H1 (cell line): ENCODE measurements around the gene CWF19L1. TPM values are rescaled to one million over a fixed set of nuclear protein-coding genes. Genes with fewer than 3 reads are reported as not detected.
"Not testable (repeated sequence)": the region's sequence is repeated elsewhere in the genome, so short reads cannot be mapped to it uniquely, and the experiment has no call there.

ENCODE experiments used
- CTCF ChIA-PET: fragments of 300-600 bp; sonication (Branson Sonifier 250); formaldehyde crosslinking; loops from one replicate; lab custom pipeline; 2021; ENCODE audit not compliant: partially characterized antibody; lab: Charles Lee
- POLR2A ChIA-PET: fragments of 300-600 bp; sonication (Branson Sonifier 250); formaldehyde crosslinking; loops from one replicate; lab custom pipeline; 2021; ENCODE audit warnings: inconsistent platforms; ENCODE audit not compliant: partially characterized antibody; lab: Charles Lee
- DNase-seq, 2 experiments: peaks; one replicate each; pipeline versions ENCODE4 v3.0.0 to v3.0.0-alpha.2; 2010 to 2022; ENCODE audit warnings: low spot score in 2 of 2, low read depth in 1 of 2, mixed read lengths in 1 of 2
- FAIRE-seq: peaks from 2 replicates; lab custom pipeline; 2011; peaks lifted over from hg19 to GRCh38; lab: Jason Lieb, UNC
- H2AFZ ChIP-seq: 2 replicates; pipeline ENCODE4 v1.8.1; 2012; ENCODE audit warnings: low read length, inconsistent platforms
- H2AK5ac ChIP-seq: 2 replicates; pipeline ENCODE4 v1.6.1; 2013; ENCODE audit warnings: low read depth, low read length
- H2BK120ac ChIP-seq: replicated peaks from 2 replicates; pipeline ENCODE3; 2013; ENCODE audit warnings: low read depth, low read length, inconsistent platforms
- H2BK12ac ChIP-seq: 2 replicates; pipeline ENCODE4 v1.6.1; 2013; ENCODE audit warnings: low read depth, low read length
- H2BK15ac ChIP-seq: 2 replicates; pipeline ENCODE4 v1.6.1; 2013; ENCODE audit warnings: low read length
- H2BK20ac ChIP-seq: 2 replicates; pipeline ENCODE4 v1.6.1; 2013; ENCODE audit warnings: low read length
- H2BK5ac ChIP-seq: 2 replicates; pipeline ENCODE4 v1.6.1; 2013; ENCODE audit warnings: low read depth, low read length
- H3K14ac ChIP-seq: 2 replicates; pipeline ENCODE4 v1.6.1; 2013; ENCODE audit warnings: inconsistent platforms; ENCODE audit not compliant: insufficient read length
- H3K18ac ChIP-seq: 2 replicates; pipeline ENCODE4 v1.6.1; 2013; ENCODE audit warnings: low read length; ENCODE audit errors: extremely low read depth
- H3K23ac ChIP-seq: 2 replicates; pipeline ENCODE4 v1.6.1; 2013; ENCODE audit warnings: inconsistent platforms; ENCODE audit not compliant: insufficient read length
- H3K23me2 ChIP-seq: 2 replicates; pipeline ENCODE4 v1.6.1; 2013; ENCODE audit warnings: low read depth, low read length
- H3K27ac ChIP-seq: 2 replicates; pipeline ENCODE4 v1.6.1; 2011; ENCODE audit warnings: low read depth, low read length, inconsistent platforms
- H3K27me3 ChIP-seq, 4 experiments: replicated peaks in 1 of 4; 1 replicate in 1 of 4; 2 replicates in 3 of 4; pipeline versions ENCODE4 v1.6.1 to v1.8.1; 2011 to 2013; ENCODE audit warnings: low read length in 3 of 4, mild to moderate bottlenecking in 3 of 4, inconsistent platforms in 2 of 4, mixed read lengths in 2 of 4, moderate library complexity in 1 of 4; ENCODE audit not compliant: control insufficient read depth in 3 of 4, insufficient read depth in 3 of 4; ENCODE audit errors: extremely low read depth in 1 of 4
- H3K36me3 ChIP-seq, 4 experiments: 2 replicates each; pipeline versions ENCODE4 v1.6.1 to v1.8.1; 2011 to 2013; ENCODE audit warnings: mild to moderate bottlenecking in 4 of 4, low read length in 3 of 4, moderate library complexity in 2 of 4, control low read depth in 1 of 4, inconsistent platforms in 1 of 4; ENCODE audit not compliant: insufficient read depth in 4 of 4, control insufficient read depth in 2 of 4
- H3K4ac ChIP-seq: replicated peaks from 2 replicates; pipeline ENCODE3; 2013; ENCODE audit warnings: low read length, low read depth, mixed read lengths, inconsistent platforms; ENCODE audit not compliant: insufficient read length
- H3K4me1 ChIP-seq, 4 experiments: replicated peaks in 1 of 4; 1 replicate in 1 of 4; 2 replicates in 3 of 4; pipeline versions ENCODE4 v1.6.1 to v1.8.1; 2011 to 2013; ENCODE audit warnings: low read length in 3 of 4, inconsistent platforms in 2 of 4, mixed read lengths in 1 of 4; ENCODE audit not compliant: insufficient read depth in 4 of 4, control insufficient read depth in 3 of 4
- H3K4me2 ChIP-seq, 2 experiments: 2 replicates each; pipeline versions ENCODE4 v1.6.1 to v1.8.1; 2011 to 2013; ENCODE audit warnings: low read depth in 2 of 2, low read length in 2 of 2, control low read depth in 1 of 2, inconsistent platforms in 1 of 2, mild to moderate bottlenecking in 1 of 2; ENCODE audit not compliant: insufficient read depth in 1 of 2
- H3K4me3 ChIP-seq, 4 experiments: fragments of 200-600, 300-600 bp in 1 of 4; sonication (generic), shearing (Covaris generic), sonication (Bioruptor Twin) in 1 of 4; 2 replicates each; pipeline versions ENCODE4 v1.5.1 to v1.8.1; 2011 to 2016; ENCODE audit warnings: low read length in 4 of 4, low read depth in 3 of 4, control low read depth in 2 of 4, inconsistent platforms in 2 of 4, mild to moderate bottlenecking in 2 of 4, mixed read lengths in 1 of 4, moderate library complexity in 1 of 4; ENCODE audit not compliant: insufficient read depth in 2 of 4; ENCODE audit errors: extremely low read depth in 1 of 4
- H3K56ac ChIP-seq: replicated peaks from 2 replicates; pipeline ENCODE3; 2013; ENCODE audit warnings: low read depth, mild to moderate bottlenecking, mixed read lengths, low read length, inconsistent platforms; ENCODE audit not compliant: insufficient read length
- H3K79me1 ChIP-seq: 2 replicates; pipeline ENCODE4 v1.6.1; 2013; ENCODE audit warnings: low read depth, low read length, control low read depth
- H3K79me2 ChIP-seq, 2 experiments: 2 replicates each; pipeline versions ENCODE4 v1.6.1 to v1.8.1; 2012 to 2013; ENCODE audit warnings: low read length in 2 of 2, mild to moderate bottlenecking in 2 of 2, inconsistent platforms in 1 of 2; ENCODE audit not compliant: insufficient read depth in 2 of 2, control insufficient read depth in 1 of 2
- H3K9ac ChIP-seq, 4 experiments: replicated peaks in 1 of 4; 1 replicate in 1 of 4; 2 replicates in 3 of 4; pipeline versions ENCODE4 v1.6.1 to v1.8.1; 2011 to 2013; ENCODE audit warnings: low read depth in 3 of 4, low read length in 3 of 4, control low read depth in 2 of 4, mild to moderate bottlenecking in 2 of 4, moderate library complexity in 2 of 4, inconsistent platforms in 1 of 4; ENCODE audit errors: extremely low read depth in 1 of 4
- H3K9me3 ChIP-seq, 2 experiments: 2 replicates each; pipeline versions ENCODE4 v1.6.1 to v1.8.1; 2012 to 2013; ENCODE audit warnings: mild to moderate bottlenecking in 2 of 2, moderate library complexity in 2 of 2, control low read depth in 1 of 2, inconsistent platforms in 1 of 2, low read depth in 1 of 2, low read length in 1 of 2, mixed read lengths in 1 of 2; ENCODE audit not compliant: insufficient read depth in 2 of 2
- H4K20me1 ChIP-seq, 2 experiments: replicated peaks in 1 of 2; 2 replicates each; pipeline versions ENCODE3 to v1.8.1; 2011 to 2013; ENCODE audit warnings: inconsistent platforms in 2 of 2, low read length in 2 of 2, mild to moderate bottlenecking in 1 of 2; ENCODE audit not compliant: insufficient read depth in 2 of 2, control insufficient read depth in 1 of 2
- H4K5ac ChIP-seq: 2 replicates; pipeline ENCODE4 v1.6.1; 2013; ENCODE audit warnings: low read length, low read depth, mixed read lengths, inconsistent platforms; ENCODE audit not compliant: insufficient read length
- H4K8ac ChIP-seq: 2 replicates; pipeline ENCODE4 v1.8.0; 2013; ENCODE audit warnings: mild to moderate bottlenecking, moderate library complexity, low read length, inconsistent platforms; ENCODE audit not compliant: insufficient read depth; ENCODE audit errors: extremely low read depth
- H4K91ac ChIP-seq: replicated peaks from 2 replicates; pipeline ENCODE3; 2013; ENCODE audit warnings: low read length, mixed read lengths, inconsistent platforms; ENCODE audit not compliant: insufficient read length
- BCL11A ChIP-seq, 2 experiments: IDR thresholded peaks; one replicate each; pipeline ENCODE4 v1.6.1; 2011; ENCODE audit warnings: low read depth in 2 of 2, low read length in 2 of 2, mild to moderate bottlenecking in 2 of 2
- EP300 ChIP-seq, 2 experiments: IDR thresholded peaks; 1 replicate in 1 of 2; 2 replicates in 1 of 2; pipeline ENCODE4 v1.6.1; 2011 to 2012; ENCODE audit warnings: low read depth in 2 of 2, low read length in 2 of 2, mild to moderate bottlenecking in 2 of 2, borderline replicate concordance in 1 of 2, inconsistent platforms in 1 of 2, moderate library complexity in 1 of 2
- NANOG ChIP-seq: IDR thresholded peaks from 2 replicates; pipeline ENCODE4 v1.6.1; 2011; ENCODE audit warnings: low read length, low read depth, mild to moderate bottlenecking, inconsistent platforms; ENCODE audit not compliant: insufficient read depth, poor library complexity, severe bottlenecking
- POU5F1 ChIP-seq: IDR thresholded peaks from 2 replicates; pipeline ENCODE4 v1.6.1; 2011; ENCODE audit warnings: low read depth, mild to moderate bottlenecking, low read length, moderate library complexity
- RBBP5 ChIP-seq: IDR thresholded peaks from 2 replicates; pipeline ENCODE4 v1.7.1; 2012; ENCODE audit warnings: low read depth, mild to moderate bottlenecking, inconsistent platforms, low read length, moderate library complexity, borderline replicate concordance
- RXRA ChIP-seq: IDR thresholded peaks from 2 replicates; pipeline ENCODE4 v1.6.1; 2011; ENCODE audit warnings: low read depth, mild to moderate bottlenecking, low read length, moderate library complexity; ENCODE audit not compliant: insufficient read depth
- SP1 ChIP-seq: IDR thresholded peaks from 2 replicates; pipeline ENCODE4 v1.6.1; 2011; ENCODE audit warnings: low read depth, low read length
- TCF12 ChIP-seq: IDR thresholded peaks from 2 replicates; pipeline ENCODE4 v1.6.1; 2011; ENCODE audit warnings: low read depth, mild to moderate bottlenecking, low read length
- TEAD4 ChIP-seq: IDR thresholded peaks from 2 replicates; pipeline ENCODE4 v1.6.1; 2012; ENCODE audit warnings: low read depth, low read length, inconsistent platforms, mixed read lengths
- YY1 ChIP-seq: IDR thresholded peaks from 2 replicates; pipeline ENCODE4 v1.6.1; 2011; ENCODE audit warnings: low read depth, mild to moderate bottlenecking, low read length
- WGBS, 2 experiments: shearing (Covaris generic) in 1 of 2; methylation state at CpG; one replicate each; pipeline versions ENCODE4 v1.1.6 to v1.1.7; 2013 to 2015; ENCODE audit warnings: low lambda C conversion rate in 2 of 2, mixed read lengths in 2 of 2, inconsistent platforms in 1 of 2, low coverage in 1 of 2, missing lambda C conversion rate in 1 of 2; ENCODE audit not compliant: insufficient replicate concordance in 2 of 2, insufficient coverage in 1 of 2, insufficient read length in 1 of 2; ENCODE audit errors: extremely low coverage in 1 of 2, missing lambda C conversion rate in 1 of 2; 5-methylcytosine and 5-hydroxymethylcytosine counted together
- polyA plus RNA-seq, 7 experiments: library from polyadenylated mRNA; depleted of rRNA in 3 of 7; stranded (reverse) in 5 of 7; unstranded in 2 of 7; fragments of >200 nt in 5 of 7; fragments of 200-250 nt in 2 of 7; gene quantifications; 1 replicate in 5 of 7; 2 replicates in 1 of 7; 4 replicates in 1 of 7; pipeline versions ENCODE4 v1.2.1 to v1.2.3, GENCODE V29; 2011 to 2013; ENCODE audit warnings: missing spikeins in 2 of 7, mixed read lengths in 2 of 7
- total RNA-seq: library from RNA; stranded (reverse); fragmentation: NEBNext Ultra II Directional; extraction: Animal tissue kit (Norgen Biotek cat#: 25700); gene quantifications from 2 replicates; pipeline ENCODE4 v1.2.1, GENCODE V29; 2021

Gene CWF19L1
- total and polyA plus RNA-seq, 2 of the 8 experiments (the other 6 are each of a cell fraction or from before 2014, with no cell fraction given), result 11.1 to 29.9 TPM

DNA sequence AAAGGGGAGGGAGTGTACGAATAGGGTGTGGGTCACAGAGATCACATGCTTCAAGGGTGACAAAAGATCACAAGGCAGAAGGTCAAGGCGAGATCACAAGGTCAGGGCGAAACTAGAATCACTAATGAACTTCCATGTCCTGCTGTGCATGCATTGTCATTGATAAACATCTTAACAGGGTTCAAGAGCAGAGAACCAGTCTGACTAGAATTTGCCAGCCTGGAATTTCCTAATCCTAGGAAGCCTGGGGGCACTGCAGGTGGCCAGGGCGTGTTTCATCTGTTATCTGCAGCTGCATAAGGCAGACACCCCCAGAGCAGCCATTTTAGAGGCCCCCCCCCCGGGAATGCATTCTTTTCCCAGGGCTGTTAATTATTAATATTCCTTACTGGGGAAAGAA is 33.7 kb upstream of the CWF19L1 start:
- H2BK20ac ChIP-seq, H3K27me3 ChIP-seq, H3K14ac ChIP-seq, H2BK12ac ChIP-seq, H3K79me2 ChIP-seq, H3K56ac ChIP-seq, FAIRE-seq, H4K5ac ChIP-seq, H2BK120ac ChIP-seq, POLR2A ChIA-PET, H3K36me3 ChIP-seq, H3K4ac ChIP-seq, H2AK5ac ChIP-seq, H4K91ac ChIP-seq, H3K23ac ChIP-seq, H3K9me3 ChIP-seq, H2BK15ac ChIP-seq, H3K4me3 ChIP-seq, H3K23me2 ChIP-seq, H3K27ac ChIP-seq, H4K20me1 ChIP-seq, H2AFZ ChIP-seq, H3K18ac ChIP-seq, H4K8ac ChIP-seq, H3K79me1 ChIP-seq, H3K9ac ChIP-seq: not testable (repeated sequence)
- Histone ChIP-seq H2BK5ac (0 out of 2 replicates have a peak overlapping the region, but pooled peaks have one; percentile 84), H3K4me2 (peak overlapping the region in 1 of 2 experiments; percentile 34; a peak in 1 of 4 replicates), H3K4me1 (peaks cover 0 to 14% (median 7%) of the 10 kb centered on the region in 4 experiments; a peak in 4 of 7 replicates)
- CTCF ChIA-PET, result interaction anchor here (0.5 kb wide), 1 partner anchor 120 kb away, joined by 3 read pairs; no protein-coding TSS in a partner anchor
- WGBS, 2 experiments, result 21% methylated on average over 5 of the region's 5 CpGs; no CpG with 5 or more reads in 1 of the 2 experiments
- peak; percentile 46 to 75 for DNase-seq
- TF ChIP-seq TCF12 (peak; percentile 97), POU5F1 (0 out of 2 replicates have a peak, but pooled peaks have one; percentile 58), YY1 (peak; percentile 83), RXRA (peak; percentile 91), RBBP5 (0 out of 2 replicates have a peak, but pooled peaks have one; percentile 16), EP300 (IDR thresholded peaks at IDR 0.05; ENCODE audit: borderline replicate concordance in 1 of 2, low read depth in 2 of 2, low read length in 2 of 2) (peak; percentile 82 to 97), SP1 (peak; percentile 92), TEAD4 (peak; percentile 89), NANOG (peak; percentile 20), BCL11A (IDR thresholded peaks at IDR 0.05; ENCODE audit: low read depth in 2 of 2, low read length in 2 of 2) (peak; percentile 81 to 85)
